GM04504 (cell line): ENCODE measurements around the gene KLHL22.
"Not testable (repeated sequence)": the region's sequence is repeated elsewhere in the genome, so short reads cannot be mapped to it uniquely, and the experiment has no call there.

ENCODE experiments used
- DNase-seq: peaks from one replicate; pipeline ENCODE4 v3.0.0-alpha.2; 2012; ENCODE audit warnings: low read depth

KLHL22 gene

GRCh38 chr22:20470525-20470924 is 25.1 kb downstream of the KLHL22 start:
- not testable (repeated sequence) for DNase-seq

DNA sequence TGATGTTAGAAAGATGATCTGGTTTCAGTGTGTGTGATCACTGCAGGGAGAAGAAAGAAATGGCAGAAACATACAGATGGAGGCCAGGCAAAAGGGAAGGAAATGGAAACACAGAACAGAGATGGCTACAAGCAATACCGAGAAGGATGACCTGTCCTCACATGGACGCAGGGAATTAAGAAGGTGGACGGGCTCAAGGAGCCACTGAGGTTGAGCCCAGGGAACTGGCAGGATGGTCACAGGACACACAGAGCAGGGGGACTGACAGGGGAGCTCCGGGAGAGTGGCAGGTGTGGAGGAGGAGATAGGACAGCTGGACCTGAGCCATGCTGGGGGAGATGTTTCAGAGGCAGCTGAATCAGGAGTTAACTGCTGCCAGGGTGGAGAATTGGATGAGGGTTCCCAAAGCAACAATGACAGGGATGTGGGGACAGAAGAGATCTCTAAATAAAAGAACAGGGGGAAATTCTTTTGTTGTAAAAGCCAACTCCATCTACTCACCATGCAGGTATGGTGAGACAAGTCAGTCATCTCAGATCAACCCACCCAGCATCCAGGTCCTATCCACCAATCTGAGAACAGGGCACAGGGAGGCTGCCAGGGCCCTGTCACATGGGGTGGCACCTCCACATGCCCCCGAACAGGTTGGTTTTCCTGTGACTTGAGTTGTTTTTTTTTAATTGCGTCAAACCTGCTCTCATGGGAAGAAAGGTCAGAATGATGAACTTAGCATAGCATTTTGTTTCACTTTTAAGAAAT is 26.3 kb downstream of the KLHL22 start:
- no peak for DNase-seq

DNA sequence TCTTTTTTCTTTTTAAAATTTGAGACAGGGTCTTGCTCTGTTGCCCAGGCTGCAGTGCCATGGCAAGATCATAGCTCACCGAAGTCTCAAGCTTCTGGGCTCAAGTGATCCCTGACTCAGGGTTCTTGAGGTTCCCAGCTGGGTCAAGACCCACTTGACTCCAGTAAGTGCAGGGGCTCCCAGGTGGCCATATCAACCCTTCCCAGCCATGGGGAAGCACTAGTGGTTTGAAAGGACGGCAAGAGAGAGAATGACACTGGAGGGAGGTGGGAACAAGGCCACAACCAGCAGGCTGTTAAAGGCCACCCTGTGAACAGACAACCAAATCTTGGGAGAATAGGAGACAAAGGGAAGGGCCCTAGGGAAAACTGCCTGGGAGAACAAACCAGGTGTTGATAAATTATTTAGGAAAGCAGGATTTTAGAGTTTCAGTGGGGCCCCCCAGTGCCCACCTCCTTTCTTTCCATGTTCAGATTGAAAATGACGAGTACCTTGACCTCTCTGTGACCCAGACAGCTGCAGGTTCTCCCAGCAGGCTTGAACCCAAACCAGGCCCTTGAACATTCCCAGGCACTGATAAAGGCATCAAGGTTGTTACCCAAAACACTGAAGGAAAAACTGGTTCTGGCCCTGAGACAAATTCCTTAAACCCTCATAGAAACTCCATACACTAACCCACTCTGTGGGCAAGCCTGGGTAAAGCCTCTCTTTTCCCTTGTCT is 28.8 kb downstream of the KLHL22 start:
- no peak for DNase-seq

- DNase-seq, result no peak
These were observed 29.9 kb downstream of the KLHL22 start for GRCh38 chr22:20465759-20466077.

- DNase-seq, result no peak
These were observed 30.5 kb downstream of the KLHL22 start for GRCh38 chr22:20464912-20465758.

DNA sequence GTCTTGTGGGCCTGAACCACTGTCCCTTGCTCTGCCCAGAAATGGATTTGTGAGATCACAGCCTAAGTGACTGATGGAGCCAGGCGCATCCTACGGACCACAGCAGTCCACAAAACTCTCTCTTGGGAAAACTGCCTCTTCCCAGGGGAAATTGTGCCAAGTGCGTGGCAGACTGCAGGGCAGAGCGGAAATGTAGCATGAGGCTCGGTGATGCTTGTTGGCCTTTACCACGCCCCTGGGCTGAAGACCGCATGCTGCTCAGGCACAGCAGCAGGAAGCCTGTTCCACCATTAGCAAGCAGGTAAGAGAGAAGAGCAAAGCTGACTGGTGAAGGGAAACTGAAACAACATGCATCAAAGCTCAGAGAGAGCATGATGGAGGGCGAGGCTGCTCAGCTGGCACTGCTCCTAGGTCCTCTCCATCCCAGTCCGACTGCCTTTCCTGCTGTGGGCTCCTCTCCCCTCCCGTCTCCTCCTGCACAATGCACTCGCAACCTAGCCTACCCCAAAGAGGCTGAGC is 31.4 kb downstream of the KLHL22 start:
- DNase-seq, result no peak

- DNase-seq, result no peak
These were observed 32.1 kb downstream of the KLHL22 start for GRCh38 chr22:20463324-20464095.

- no peak for DNase-seq
These were observed 35.7 kb downstream of the KLHL22 start for GRCh38 chr22:20459862-20460261.

DNA sequence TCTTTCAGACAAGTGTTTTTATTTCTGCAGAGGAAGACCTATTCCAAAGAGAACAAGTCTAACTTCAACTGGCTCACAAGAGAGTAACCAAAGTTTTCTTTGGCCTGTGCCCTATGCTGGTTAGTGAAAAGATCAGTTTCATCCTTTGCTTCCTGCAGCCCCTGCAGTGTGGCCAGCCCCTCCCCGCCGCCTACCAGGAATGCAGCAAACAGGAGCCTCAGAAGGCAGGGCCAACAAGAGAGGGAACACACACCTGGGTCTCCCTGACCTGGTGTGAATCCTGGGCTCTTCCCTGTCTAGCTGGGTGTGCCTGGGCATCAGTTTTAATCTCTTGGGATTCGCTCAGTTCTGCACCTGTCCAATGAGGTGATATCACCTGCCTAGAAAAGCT is 36.4 kb downstream of the KLHL22 start:
- DNase-seq, result no peak

GRCh38 chr22:20458530-20459151 is 37.0 kb downstream of the KLHL22 start:
- no peak for DNase-seq

GRCh38 chr22:20457506-20458240 is 37.9 kb downstream of the KLHL22 start:
- no peak for DNase-seq

DNA sequence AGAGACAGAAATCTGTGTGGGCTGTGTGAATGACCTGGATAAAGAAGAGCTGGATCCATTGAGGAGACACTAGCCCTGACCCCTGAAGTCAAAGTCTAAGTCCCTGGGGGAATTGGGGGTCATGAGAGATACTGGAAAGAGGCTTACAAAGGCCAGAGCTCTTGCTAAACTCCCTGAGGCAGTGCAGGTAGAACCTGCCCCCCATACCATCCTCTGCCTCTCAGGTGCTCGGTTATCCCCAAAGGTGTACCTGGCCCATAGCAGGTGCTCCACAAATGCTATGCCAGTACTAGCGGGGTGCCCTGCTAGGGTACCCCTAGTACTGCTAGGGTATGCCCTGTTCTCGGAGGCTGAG is 38.9 kb downstream of the KLHL22 start:
- DNase-seq, result no peak

- DNase-seq, result peak; percentile 58
These were observed 39.4 kb downstream of the KLHL22 start for GRCh38 chr22:20456064-20456721.

DNA sequence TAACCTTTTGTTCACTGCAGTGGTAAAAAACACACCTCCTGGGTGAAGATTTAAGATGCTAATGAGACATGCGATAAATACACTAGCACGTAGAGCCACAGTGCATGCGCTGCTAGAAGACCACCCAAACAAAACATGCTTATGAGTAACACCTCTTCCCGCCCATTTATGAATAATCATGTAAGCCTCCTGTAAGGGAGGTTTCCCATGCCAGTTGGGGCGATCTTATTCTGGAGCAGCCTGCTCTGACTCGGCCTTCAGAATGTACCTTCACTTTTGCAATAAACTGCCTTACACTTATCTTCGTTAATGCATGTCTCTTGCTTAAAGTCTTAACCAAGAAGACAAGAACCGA is 39.9 kb downstream of the KLHL22 start:
- DNase-seq, result no peak

- no peak for DNase-seq
These were observed 42.4 kb downstream of the KLHL22 start for GRCh38 chr22:20453222-20453621.

DNA sequence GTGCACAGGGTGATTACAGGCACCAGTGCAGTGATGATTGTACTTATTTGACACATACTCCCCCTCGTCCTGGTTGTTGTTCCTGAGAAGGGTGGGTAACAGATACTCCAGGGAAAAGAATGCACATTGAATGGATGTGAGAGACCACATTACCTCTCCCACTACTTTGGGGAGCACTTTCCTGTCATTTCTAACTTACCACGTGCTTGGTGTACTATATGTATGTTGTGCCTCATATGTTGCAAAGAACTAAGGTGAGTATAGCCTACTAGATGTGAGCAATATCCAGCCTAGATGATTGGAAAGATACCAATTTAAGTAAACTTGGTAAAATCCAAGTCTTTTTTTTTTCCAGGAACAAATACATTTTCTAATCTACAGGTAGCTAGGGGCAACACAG is 43.7 kb downstream of the KLHL22 start:
- no peak for DNase-seq

- not testable (repeated sequence) for DNase-seq
These were observed 44.3 kb downstream of the KLHL22 start for GRCh38 chr22:20451129-20451778.

- no peak for DNase-seq
These were observed 45.1 kb downstream of the KLHL22 start for GRCh38 chr22:20450551-20450906.

DNA sequence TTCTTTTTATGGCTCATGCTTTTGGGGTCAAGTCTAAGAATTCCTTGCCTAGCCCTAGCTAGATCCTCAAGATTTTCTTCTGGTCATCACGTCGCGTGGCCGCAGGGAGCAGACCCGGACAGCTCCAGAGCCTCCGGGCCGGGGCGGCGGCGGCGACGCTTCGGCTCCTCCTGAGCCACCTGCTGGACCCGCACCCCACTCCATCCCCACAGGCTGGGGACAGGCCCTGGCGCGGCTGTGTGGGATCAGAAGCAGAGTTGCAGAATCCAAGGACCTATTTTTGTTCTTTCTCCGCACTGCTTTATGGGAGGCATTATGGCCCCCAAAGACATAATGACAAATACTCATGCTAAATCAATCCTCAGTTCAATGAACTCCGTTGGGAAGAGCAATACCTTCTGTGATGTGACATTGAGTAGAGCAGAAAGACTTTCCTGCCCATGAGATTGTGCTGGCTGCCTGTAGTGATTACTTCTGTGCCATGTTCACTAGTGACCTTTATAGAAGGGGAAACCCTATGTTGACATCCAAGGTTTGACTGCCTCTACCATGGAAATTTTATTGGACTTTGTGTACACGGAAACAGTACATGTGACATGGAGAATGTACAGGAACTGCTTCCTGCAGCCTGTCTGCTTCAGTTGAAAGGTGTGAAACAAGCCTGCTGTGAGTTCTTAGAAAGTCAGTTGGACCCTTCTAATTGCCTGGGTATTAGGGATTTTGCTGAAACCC is 45.6 kb downstream of the KLHL22 start:
- DNase-seq, result no peak
